GM21367 (cell line): ENCODE data around the gene TRIO.

Source experiments
- ATAC-seq: cut with Tn5 transposase; IDR thresholded peaks from one replicate; pipeline ENCODE4 v1.9.1; 2021; ENCODE audit not compliant: unreplicated experiment

TRIO gene

DNA sequence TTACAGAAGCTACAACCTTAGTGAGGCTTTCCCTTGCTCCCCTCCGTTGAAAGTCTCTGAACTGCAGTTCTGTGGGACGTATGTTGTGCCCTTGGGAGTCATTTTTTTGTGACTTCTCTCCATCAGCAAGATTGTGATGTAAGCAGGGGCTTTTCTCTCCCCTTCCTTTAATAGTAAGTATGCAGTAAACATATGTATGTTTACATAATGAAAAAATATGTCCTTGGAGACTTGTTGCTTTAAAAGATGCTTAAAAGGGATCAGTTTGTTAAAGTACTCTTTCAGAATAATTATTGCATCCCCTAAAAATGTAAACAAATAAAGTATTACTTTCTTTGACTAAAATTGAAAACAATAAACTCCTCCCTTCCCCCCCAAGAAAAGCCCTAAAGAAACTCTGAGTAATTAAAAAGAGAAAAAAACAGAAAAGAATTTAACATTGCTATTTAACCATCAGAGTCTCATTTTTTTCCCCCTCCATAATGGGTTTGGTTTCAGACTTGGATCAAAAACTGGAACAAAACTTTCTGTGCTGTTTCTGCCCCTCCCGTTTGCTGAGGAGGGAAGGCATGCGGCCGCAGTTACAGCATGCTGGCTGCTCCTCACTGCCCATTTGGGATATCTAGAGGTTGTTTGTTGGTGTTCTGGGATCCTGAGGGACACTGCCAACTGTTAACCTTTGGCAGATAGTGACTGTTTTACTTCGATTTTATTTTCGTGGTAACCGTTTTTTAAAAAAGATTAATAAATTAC lies 40.2 kb downstream of the TRIO start:
- ATAC-seq: no peak

DNA sequence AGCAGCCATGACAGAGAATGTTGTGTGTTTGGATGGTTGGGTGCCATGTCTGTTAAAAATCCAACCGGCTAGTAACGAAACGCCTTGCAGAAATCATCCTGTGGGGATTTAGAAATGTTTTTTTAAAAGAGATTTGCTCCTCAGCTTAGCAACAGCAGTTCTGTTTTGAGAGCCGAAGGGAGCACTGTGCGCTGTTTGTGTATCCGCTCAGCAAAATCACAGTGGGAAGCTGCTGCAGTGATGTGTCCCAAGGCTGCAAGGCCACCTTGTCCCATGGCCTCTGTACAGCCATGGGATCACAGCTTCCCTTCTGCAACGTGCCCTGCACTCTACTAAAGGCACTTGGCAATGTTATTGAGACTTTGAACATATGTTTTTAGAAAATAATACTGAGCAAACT lies 40.9 kb downstream of the TRIO start:
- ATAC-seq: no peak

DNA sequence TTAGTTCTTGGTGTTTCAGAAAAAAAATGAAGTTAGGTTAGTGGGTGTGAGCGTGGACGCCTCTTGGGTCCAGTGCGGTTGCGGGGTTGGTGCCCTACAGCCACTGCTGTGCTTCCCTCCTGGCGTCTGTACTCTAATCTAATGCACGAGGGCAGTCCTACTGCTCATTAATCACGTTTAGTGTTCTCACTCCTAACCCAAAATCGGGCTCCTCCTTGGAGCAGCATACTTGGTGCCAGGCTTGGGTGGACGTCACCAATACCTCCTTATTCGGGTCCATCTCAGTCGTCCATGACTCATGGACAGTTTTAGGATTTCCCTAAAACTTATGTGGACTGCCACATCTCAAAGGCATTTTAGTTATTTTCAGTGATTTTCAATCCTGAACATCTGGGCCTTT lies 41.6 kb downstream of the TRIO start:
- no peak for ATAC-seq

DNA sequence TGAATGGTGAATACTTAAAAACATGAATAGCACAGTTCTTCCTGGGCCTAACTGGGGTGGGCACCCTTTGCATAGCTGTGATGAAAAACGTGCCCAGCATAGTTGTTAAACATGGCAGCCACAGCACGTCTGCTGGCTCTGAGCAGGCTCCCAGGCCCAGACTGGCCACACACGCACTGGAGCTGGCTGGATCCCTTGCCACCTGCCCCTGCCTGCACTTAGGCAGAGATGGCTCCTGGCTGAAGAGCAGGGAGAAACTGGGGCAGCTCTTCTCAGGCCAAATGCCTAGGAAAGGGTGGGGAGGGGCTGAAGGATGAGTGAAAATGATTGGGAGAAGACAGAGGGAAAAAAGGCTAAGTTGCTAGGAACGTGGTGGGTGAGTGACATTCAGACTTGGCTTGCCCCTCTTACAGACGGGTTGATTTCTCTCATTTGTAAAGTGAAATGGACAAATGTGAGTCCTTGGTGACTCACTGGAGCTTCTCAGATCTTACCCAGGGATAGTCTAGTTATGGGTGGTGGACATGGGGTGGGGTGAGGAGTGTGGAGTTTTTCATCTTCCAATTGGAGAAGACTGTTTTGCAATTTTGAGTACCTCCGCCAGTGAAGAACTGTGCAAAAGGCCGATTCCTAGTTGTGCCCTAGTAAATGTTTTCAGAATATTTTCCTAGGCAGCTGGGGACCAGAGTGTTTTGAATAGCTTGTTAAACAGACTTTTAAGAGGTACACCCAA lies 42.4 kb downstream of the TRIO start:
- ATAC-seq: no peak

DNA sequence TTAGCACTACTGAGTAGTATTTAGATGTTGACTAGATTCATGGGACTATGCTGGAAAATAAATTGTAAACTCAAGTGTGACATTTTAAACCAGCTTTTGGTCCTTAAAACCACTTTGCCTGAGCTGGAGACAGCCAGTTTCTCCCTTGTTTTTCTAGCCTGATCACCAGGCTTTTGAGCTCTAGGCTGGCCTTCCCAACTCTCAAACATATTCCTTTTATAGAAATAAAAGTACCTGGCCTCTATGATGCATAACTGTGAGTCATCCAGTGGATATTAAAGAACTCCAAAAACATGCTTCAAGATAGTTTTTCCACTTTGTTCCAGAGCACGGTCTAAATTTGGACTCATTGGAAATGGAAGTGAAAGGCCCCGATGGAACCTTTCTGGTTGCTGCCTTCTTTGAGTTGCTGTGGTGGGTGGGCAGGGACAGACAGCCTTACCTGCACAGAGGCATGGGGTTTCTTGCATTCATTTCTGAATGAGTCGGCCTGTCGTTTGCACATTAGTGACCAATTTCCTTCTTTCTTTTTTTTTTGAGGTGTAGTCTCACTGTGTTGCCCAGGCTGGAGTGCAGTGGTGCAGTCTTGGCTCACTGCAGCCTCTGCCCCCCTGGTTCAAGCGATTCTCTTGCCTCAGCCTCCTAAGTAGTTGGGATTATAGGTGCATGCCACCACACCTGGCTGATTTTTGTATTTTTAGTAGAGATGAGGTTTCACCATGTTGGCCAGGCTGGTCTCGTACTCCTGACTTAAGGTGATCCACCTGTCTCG lies 43.1 kb downstream of the TRIO start:
- no peak for ATAC-seq

DNA sequence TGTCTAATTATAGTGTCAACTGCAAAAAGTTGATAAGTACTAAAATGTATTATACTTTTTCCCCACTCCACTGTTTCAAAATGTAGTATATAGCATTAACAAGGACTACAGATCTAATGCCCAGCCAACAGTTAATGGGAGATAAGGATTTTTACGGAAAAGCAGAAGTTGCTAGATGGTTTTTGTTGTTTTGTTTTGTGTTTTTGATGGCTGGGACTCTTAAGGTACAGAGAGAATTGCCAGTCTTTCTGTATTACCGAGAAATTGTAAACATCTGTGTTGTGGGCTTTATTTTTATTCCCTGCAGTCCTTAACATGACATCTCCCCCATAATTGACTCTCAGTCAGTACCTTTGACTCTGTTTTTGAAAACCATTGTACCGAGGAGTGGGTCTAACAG lies 44.0 kb downstream of the TRIO start:
- ATAC-seq: no peak

DNA sequence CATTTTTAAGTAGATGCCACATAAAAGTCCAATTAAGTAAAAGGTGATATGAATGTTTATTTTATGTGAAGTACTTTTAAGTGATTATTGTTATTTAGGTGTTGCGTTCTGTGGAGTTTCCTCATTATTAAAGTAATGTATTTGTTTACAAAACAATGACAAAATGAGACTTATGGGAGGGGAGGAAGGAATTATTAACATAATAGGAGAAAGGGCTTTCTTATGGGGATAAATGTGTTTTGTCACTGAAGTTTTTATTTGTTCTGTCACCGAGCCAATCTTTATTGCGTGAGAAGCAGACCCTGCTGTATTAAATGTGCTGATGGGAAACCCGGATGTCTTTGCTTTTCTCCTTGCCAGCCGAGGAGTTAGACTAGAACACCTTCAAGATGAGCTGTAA lies 44.5 kb downstream of the TRIO start:
- ATAC-seq: no peak

DNA sequence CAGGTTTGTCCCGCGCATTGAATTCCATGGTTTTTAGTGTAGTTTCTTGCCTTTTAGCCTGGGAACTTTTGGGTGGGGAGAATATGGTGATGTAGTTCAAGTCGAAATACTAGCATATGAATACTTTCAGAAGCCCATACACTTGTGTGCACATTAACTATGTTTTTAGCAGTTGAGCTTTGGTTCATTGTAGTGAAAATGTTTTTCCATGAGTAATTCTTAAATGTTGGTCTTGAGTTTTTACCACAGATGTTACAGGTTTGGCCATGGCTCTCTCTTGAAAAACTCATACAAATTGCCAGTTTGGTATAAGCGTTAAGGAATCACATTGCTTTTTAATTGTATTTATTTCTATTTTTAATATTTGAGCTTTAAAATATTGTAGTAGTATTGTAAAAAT lies 45.6 kb downstream of the TRIO start:
- no peak for ATAC-seq

DNA sequence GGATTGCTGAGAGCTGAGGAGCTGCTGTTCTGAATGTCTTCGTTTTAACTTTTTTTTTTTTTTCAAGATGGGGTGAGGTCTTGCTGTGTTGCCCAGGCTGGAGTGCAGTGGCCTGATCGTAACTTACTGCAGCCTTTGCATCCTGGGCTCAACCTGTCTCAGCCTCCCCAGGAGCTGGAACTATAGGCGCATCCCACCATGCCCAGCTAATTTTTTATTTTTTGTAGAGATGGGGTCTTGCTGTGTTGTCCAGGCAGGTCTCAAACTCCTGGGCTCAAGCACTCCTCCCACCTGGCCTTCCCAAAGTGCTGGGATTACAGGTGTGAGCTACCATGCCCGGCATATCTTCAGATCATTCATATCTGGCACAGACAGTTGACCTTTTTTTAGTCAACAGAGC lies 46.5 kb downstream of the TRIO start:
- ATAC-seq: no peak

DNA sequence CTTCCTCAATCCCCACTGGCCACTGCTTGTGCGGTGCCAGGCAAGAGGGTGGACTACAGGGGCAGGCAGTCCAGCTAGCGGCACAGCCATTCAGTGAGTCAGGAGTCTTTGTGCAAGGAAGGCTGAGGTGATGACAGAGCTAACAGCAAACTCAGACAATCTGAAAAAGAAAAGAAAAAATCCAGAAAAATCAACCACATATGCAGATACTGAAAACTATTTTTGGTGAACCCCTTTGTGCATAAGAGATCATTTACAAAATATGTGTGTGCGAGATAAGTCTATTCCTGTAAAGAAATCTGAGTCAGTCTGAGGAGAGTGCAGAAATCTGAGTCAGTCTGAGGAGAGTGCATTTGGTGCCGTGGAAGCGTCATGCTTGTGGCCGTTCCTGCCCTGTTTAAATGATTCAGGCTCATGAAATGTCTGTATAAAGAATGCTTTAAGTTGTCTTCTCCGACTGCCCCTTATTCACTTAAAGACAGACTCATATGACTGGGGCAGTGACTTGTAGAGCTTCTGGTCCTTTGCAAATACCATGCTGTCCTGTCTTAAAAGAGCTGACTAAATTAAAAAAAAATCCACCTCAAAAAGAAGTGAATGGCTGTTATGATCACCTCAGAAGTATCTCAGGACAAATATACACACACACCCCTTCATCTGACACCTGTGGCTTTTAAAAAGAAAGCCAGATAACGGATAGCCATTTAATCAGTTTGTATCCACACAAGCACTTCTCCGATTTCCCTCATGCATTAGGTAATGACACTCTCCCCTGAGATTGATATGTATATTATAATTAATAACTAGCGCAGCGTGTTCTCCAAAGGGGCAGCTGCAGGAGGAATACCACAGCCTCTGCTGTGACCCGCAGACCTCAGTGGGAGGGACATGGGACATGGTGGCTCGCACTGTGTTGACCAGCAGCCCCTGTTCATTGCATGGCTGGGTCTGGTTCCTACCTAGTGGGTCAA lies 47.3 kb downstream of the TRIO start:
- no peak for ATAC-seq

DNA sequence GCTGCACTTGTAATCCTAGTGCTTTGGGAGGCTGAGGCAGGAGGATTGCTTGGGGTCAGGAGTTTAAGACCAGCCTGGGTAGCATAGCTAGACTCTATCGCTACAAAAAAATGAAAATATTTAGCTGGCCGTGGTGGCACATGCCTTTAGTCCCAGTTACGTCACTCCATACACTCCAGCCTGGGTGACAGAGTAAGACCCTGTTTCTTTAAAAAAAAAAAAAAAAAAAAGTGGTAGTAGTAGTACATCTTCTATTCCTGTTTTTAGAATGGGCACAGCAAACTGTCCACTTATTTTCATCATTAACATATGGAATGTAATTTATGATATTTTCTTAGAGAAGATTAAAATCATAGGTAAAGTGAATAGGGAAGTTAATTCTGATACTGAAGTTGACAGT lies 48.2 kb downstream of the TRIO start:
- ATAC-seq: no peak

DNA sequence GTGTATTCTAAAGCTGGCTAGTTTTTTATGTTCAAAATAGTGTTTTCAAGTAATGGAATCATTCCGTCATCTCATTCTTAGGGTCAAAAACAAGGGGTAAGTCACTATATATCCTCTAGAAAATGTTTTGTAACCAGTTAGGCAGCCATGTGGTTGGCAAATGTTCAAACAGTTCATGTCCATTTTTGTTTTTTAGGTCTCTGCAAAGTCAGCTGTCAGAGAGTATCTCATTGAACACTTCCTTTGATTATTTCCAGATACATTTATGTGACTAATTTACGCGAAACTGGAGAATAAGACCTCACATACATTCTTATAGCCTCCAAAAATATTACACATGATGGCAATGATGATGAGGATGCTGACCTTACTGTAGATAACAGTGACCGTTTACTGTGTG lies 50.4 kb downstream of the TRIO start:
- ATAC-seq: no peak

DNA sequence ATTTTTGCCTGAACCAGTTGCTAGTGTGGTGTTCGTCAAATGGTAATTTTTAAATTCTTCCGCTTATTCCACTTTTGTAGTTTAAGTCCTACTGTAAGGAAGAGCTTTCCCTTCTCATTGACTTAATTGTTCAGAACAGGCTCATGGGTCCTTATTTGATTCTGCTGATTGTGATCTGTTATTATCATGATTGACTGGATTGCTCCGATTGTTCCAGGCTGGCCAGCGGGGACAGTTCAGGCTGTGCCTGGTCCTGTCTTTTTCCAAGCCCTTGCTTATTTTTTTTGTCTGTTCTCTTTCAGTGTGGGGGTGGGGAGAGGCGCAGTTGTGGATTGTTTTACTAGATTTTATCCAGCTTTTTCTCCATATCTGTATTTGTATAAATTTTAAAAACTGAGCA lies 52.4 kb downstream of the TRIO start:
- ATAC-seq: no peak

DNA sequence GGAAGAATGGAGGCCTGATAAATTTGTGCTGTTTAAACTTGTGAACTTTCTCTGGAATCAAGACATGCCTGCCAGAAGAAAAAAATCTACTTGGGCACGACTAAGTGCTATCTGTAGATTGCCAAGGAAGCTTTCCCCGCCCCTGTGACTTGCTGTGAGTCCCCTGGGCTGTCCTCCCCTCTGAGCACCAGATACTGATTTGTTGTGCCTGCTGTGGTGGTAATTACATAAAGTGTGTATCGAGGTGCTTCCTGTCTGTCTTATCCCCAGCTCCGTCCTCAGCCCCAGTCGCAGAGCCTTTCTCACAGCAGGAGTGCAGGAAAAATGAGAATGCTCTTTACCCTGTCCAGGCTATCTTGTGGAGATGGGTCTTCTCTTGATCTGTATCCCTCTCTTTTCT lies 53.9 kb downstream of the TRIO start:
- ATAC-seq: no peak

DNA sequence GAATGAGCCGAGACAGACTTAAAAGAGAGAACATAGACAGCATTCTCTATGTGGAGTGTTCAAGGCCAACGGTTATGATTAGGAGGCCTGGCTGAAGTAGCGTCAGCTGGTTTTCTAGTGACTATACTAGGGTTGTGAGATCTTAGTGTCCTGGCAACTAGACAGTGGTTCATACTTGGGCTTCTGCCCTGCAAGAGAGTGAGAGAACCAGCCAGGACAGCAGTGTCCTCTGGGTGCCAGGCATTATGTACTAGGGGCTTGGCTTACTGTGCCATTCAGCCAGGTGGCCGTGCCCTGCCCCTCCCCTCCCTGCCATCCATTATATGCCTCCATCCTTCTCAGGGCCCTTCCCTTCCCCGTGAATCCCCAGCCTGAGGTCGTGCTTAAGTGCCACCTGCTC lies 56.8 kb downstream of the TRIO start:
- no peak for ATAC-seq

DNA sequence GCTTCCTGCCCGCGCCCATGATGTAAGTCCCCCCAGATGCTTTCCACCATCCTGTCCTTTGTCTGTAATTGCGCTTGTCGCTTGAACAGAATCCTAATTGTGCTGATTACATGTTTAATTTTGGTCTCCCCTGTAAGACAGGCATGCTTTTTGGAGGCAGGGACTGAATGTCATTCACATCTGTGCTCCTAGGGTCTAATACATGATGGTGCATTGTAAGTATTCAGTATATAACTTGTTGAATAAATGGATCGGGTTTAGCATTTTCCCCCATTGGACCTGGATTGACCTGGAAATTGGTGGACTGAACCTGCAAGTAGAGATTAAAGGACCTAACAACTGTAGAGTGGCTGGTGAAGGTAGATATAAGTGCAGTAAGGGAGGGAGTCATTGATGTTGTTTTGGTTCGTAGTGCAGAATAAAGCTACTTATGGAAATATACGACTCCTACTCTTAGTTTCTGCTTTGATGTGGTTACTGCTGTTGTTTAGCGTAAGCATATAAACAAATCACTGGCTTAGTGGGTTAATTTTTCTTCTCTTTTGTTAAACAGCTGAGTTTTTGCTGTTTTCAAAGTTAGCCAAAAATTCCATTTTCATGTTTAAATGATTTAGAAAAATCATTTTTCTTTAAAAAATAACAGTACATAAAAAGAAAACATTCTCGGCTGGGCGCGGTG lies 57.3 kb downstream of the TRIO start:
- no peak for ATAC-seq

DNA sequence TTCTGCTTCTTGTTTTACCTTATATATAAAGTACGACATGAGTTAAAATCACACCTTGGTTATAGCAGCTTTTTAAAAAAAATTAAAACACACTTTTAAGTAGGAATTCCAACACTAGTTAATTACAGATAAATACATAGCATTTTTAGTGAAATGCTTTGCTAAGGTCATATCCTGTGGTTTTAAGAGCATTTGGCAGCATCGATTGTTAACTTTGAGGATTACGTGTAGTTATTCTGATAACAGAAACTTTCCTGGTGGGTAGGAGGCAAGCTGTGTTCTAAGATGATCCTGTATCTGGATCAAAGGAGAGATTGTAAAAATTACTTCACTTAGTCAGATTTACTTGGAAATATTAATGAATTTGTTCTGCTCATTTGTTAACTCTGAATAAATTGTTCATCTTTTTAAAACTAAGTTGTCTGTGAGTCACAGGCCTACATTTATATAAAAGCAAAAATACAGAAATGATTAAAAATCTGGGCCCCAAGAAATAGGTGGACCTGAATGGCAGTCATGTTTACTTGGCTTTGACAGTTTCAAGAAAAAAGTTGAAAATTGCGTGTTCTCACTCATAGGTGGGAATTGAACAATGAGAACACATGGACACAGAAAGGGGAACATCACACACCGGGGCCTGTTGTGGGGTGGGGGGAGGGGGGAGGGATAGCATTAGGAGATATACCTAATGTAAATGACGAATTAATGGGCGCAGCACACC lies 58.3 kb downstream of the TRIO start:
- no peak for ATAC-seq

DNA sequence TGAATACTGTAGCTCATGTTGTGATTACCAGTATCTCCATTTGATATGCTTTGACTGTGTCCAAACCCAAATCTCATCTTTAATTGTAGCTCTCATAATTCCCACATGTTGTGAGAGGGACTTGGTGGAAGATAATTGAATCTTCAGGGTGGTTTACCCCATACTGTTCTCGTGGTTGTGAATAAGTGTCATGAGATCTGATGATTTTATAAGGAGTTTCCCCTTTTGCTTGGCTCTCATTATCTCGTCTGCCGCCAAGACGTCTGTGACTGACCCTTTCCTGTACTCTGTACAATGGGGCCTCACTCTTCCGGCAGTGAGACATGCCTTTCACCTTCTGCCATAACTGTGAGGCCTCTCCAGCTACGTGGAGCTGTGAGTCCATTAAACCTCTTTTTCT lies 59.3 kb downstream of the TRIO start:
- ATAC-seq: no peak

DNA sequence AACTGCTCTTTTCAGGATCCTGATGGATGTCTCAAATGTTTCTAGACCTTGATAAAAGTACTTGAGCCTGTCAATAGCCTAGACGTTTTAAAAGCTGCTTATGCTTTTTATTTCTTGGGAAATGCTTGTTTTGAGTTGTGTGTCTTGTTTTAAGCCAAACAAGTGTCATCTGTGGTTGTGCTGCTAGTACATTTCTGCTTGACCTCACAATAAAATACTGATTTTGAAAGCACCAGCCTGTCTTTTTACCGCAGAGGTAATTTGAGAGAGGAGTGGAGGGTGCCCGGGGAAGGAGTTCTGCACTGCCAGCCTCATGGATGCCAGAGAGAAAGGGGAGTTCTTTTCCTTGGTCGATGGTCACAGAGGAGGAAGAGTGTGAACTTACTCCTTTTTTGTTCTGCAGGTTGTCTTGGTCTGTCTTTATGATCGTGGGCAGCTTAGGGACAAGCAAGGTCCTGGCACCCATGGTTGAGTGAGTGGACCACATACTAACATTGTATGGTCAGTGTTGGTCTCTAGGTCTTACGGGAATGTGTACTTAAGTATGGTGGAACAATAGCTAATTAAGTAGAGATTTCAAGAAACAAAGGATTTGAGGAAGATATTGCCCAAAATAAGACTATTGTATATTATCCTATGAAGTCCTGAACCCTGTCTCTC lies 61.0 kb downstream of the TRIO start:
- no peak for ATAC-seq
